Tibial artery (tissue), 4 donors: Measurements from ENCODE around the gene PPP2R5D.

ENCODE experiments used
- DNase-seq, 2 donors: peaks; one replicate each; pipeline ENCODE4 v3.0.0-alpha.2; 2019
- H3K27ac ChIP-seq, 2 donors: fragments of 200-600 bp; sonication (generic) in 1 of 2; 1 replicate in 1 of 2; 2 replicates in 1 of 2; pipeline ENCODE4 v1.5.1; 2018 to 2019; ENCODE audit warnings: mild to moderate bottlenecking in 1 of 2
- H3K27me3 ChIP-seq, 2 donors: fragments of 200-600 bp; sonication (generic) in 1 of 2; one replicate each; pipeline versions ENCODE4 v1.5.1 to v1.6.0; 2016 to 2019
- H3K36me3 ChIP-seq, 3 donors: fragments of 200-600 bp; sonication (generic) in 2 of 3; one replicate each; pipeline ENCODE4 v1.5.1; 2016 to 2019; ENCODE audit warnings: mild to moderate bottlenecking in 2 of 3
- H3K4me1 ChIP-seq, 4 donors: fragments of 200-600 bp; sonication (generic) in 2 of 4; 1 replicate in 3 of 4; 2 replicates in 1 of 4; pipeline ENCODE4 v1.5.1; 2016 to 2019
- H3K4me3 ChIP-seq, 2 donors: fragments of 200-600 bp; sonication (generic) in 1 of 2; 1 replicate in 1 of 2; 2 replicates in 1 of 2; pipeline ENCODE4 v1.5.1; 2018 to 2019; ENCODE audit warnings: mild to moderate bottlenecking in 2 of 2
- H3K9me3 ChIP-seq, 3 donors: fragments of 200-600 bp; sonication (generic) in 1 of 3; one replicate each; pipeline ENCODE4 v1.5.1; 2016 to 2019
- CTCF ChIP-seq, 2 experiments: fragments of 200-600 bp in 1 of 2; fragments of 450-650 bp in 1 of 2; IDR thresholded peaks; one replicate each; pipeline ENCODE4 v1.5.1; 2017 to 2019; ENCODE audit warnings: antibody characterized with exemption in 2 of 2, mild to moderate bottlenecking in 1 of 2, moderate library complexity in 1 of 2
- intact Hi-C: fragments of 100-400 bp; cut with DNase I; formaldehyde crosslinking; loops from one replicate; pipeline ENCODE4 v1.15.0; 2023; ENCODE audit warnings: low total_unique reads

Gene PPP2R5D

GRCh38 chr6:43026365-43026764 lies 42.0 kb downstream of the PPP2R5D start:
- Histone ChIP-seq H3K4me3 (no peak overlapping the region), H3K9me3 (no peaks in the 10 kb centered on the region), H3K36me3 (peaks cover 62 to 69% (median 68%) of the 10 kb centered on the region in 3 donors), H3K27me3 (no peaks in the 10 kb centered on the region), H3K27ac (no peak overlapping the region), H3K4me1 (peaks cover 0 to 23% (median 16%) of the 10 kb centered on the region in 4 donors)
- intact Hi-C loops: no loop called here
- no peak for DNase-seq
- TF ChIP-seq CTCF (IDR thresholded peaks at IDR 0.05): no peak

- H3K27me3 ChIP-seq: no peaks in the 10 kb centered on the region
- H3K9me3 ChIP-seq: no peaks in the 10 kb centered on the region
- H3K36me3 ChIP-seq: peaks cover 62 to 97% (median 78%) of the 10 kb centered on the region in 3 donors
- no peak for DNase-seq
- no peak for TF ChIP-seq CTCF (IDR thresholded peaks at IDR 0.05)
- no peak overlapping the region for H3K27ac ChIP-seq
- no peak overlapping the region for H3K4me3 ChIP-seq
- intact Hi-C loops: no loop called here
- H3K4me1 ChIP-seq: peaks cover 0 to 3% (median under 1%) of the 10 kb centered on the region in 4 donors
Observed at GRCh38 chr6:43029120-43029519, 44.8 kb downstream of the PPP2R5D start.

GRCh38 chr6:43032326-43032725 lies 48.0 kb downstream of the PPP2R5D start:
- Histone ChIP-seq H3K4me1 (peaks cover 0 to 5% (median 0%) of the 10 kb centered on the region in 4 donors), H3K27me3 (no peaks in the 10 kb centered on the region), H3K9me3 (no peaks in the 10 kb centered on the region), H3K36me3 (peaks cover 39 to 100% (median 53%) of the 10 kb centered on the region in 3 donors), H3K27ac (no peak overlapping the region), H3K4me3 (no peak overlapping the region)
- DNase-seq: no peak
- no peak for TF ChIP-seq CTCF (IDR thresholded peaks at IDR 0.05)
- intact Hi-C loops: no loop called here

GRCh38 chr6:43033496-43034189 lies 49.3 kb downstream of the PPP2R5D start:
- Histone ChIP-seq H3K9me3 (no peaks in the 10 kb centered on the region), H3K27ac (no peak overlapping the region), H3K27me3 (no peaks in the 10 kb centered on the region), H3K4me1 (peaks cover 0 to 5% (median 0%) of the 10 kb centered on the region in 4 donors), H3K4me3 (no peak overlapping the region), H3K36me3 (peaks cover 26 to 100% (median 53%) of the 10 kb centered on the region in 3 donors)
- intact Hi-C loops: no loop called here
- no peak for TF ChIP-seq CTCF (IDR thresholded peaks at IDR 0.05)
- DNase-seq: no peak

GRCh38 chr6:43034190-43034525 lies 49.8 kb downstream of the PPP2R5D start:
- Histone ChIP-seq H3K4me1 (peaks cover 0 to 5% (median 0%) of the 10 kb centered on the region in 4 donors), H3K27me3 (no peaks in the 10 kb centered on the region), H3K27ac (no peak overlapping the region), H3K9me3 (no peaks in the 10 kb centered on the region), H3K36me3 (peaks cover 21 to 100% (median 51%) of the 10 kb centered on the region in 3 donors), H3K4me3 (no peak overlapping the region)
- intact Hi-C loops: no loop called here
- no peak for DNase-seq
- no peak for TF ChIP-seq CTCF (IDR thresholded peaks at IDR 0.05)
